SIG-M5 (cell line): Measurements from ENCODE around the gene SEMA4A.
"Not testable (repeated sequence)": the region's sequence is repeated elsewhere in the genome, so short reads cannot be mapped to it uniquely, and the experiment has no call there.

Experiments
- DNase-seq: peaks from one replicate; lab custom pipeline; 2025; lab: John Stamatoyannopoulos, UW

SEMA4A gene

GRCh38 chr1:156119503-156120209, 33.7 kb upstream of the SEMA4A start:
- DNase-seq = peak; percentile 85

- no peak for DNase-seq
Observed at GRCh38 chr1:156120318-156120717, 33.1 kb upstream of the SEMA4A start.

GRCh38 chr1:156121005-156121404, 32.4 kb upstream of the SEMA4A start:
- DNase-seq = not testable (repeated sequence)

GRCh38 chr1:156121457-156121856, 31.9 kb upstream of the SEMA4A start:
- DNase-seq = no peak

GRCh38 chr1:156122086-156122485, 31.3 kb upstream of the SEMA4A start:
- DNase-seq = no peak

- no peak for DNase-seq
Observed at GRCh38 chr1:156122519-156123355, 30.6 kb upstream of the SEMA4A start.

- peak; percentile 37 for DNase-seq
Observed at GRCh38 chr1:156123356-156124196, 29.8 kb upstream of the SEMA4A start.

- no peak for DNase-seq
Observed at GRCh38 chr1:156124557-156125483, 28.6 kb upstream of the SEMA4A start.

- not testable (repeated sequence) for DNase-seq
Observed at GRCh38 chr1:156125544-156125943, 27.8 kb upstream of the SEMA4A start.

GRCh38 chr1:156126043-156126629, 27.2 kb upstream of the SEMA4A start:
- peak; percentile 90 for DNase-seq

- peak; percentile 99 for DNase-seq
Observed at GRCh38 chr1:156126630-156127534, 26.5 kb upstream of the SEMA4A start.

- DNase-seq = no peak
Observed at GRCh38 chr1:156128308-156128653, 25.1 kb upstream of the SEMA4A start.

- peak; percentile 74 for DNase-seq
Observed at GRCh38 chr1:156128654-156129597, 24.5 kb upstream of the SEMA4A start.

GRCh38 chr1:156129687-156130577, 23.5 kb upstream of the SEMA4A start:
- no peak for DNase-seq

GRCh38 chr1:156130578-156130942, 22.8 kb upstream of the SEMA4A start:
- no peak for DNase-seq

- DNase-seq = no peak
Observed at GRCh38 chr1:156134716-156135435, 18.5 kb upstream of the SEMA4A start.
